HEK293T (cell line): ENCODE data around the gene HIGD1B.
A peak's percentile ranks its signal among the peaks of the same experiment; 100 is the strongest.

Experiments used
- CTCF ChIA-PET: fragments of 350-600 bp; formaldehyde crosslinking; extraction: SDS; loops from one replicate; lab custom pipeline; 2021; ENCODE audit warnings: antibody characterized with exemption, inconsistent platforms; lab: Yijun Ruan, JAX
- POLR2A ChIA-PET: fragments of 350-600 bp; formaldehyde crosslinking; extraction: SDS; loops from one replicate; lab custom pipeline; 2020; ENCODE audit warnings: antibody characterized with exemption, inconsistent platforms; lab: Yijun Ruan, JAX
- DNase-seq: peaks from one replicate; pipeline ENCODE4 v3.0.0; 2012; ENCODE audit warnings: mixed read lengths; ENCODE audit errors: extremely low spot score
- ARNT ChIP-seq: fragments of 450-650 bp; IDR thresholded peaks from 2 replicates; pipeline ENCODE4 v1.6.1; 2017; ENCODE audit warnings: mild to moderate bottlenecking
- BHLHE40 ChIP-seq: fragments of 450-650 bp; IDR thresholded peaks from 2 replicates; pipeline ENCODE4 v1.6.1; 2016; ENCODE audit warnings: mild to moderate bottlenecking, moderate library complexity, borderline replicate concordance
- CTBP1 ChIP-seq: fragments of 450-650 bp; IDR thresholded peaks from 2 replicates; pipeline ENCODE4 v1.6.1; 2016; ENCODE audit warnings: borderline replicate concordance
- ELF4 ChIP-seq: fragments of 450-650 bp; IDR thresholded peaks from 2 replicates; pipeline ENCODE4 v1.6.1; 2017; ENCODE audit warnings: antibody characterized with exemption
- FOXA1 ChIP-seq: fragments of 450-650 bp; IDR thresholded peaks from 2 replicates; pipeline ENCODE4 v1.6.1; 2016; ENCODE audit warnings: mild to moderate bottlenecking
- FOXK2 ChIP-seq: fragments of 450-650 bp; IDR thresholded peaks from 2 replicates; pipeline ENCODE4 v1.6.1; 2016; ENCODE audit warnings: mild to moderate bottlenecking
- FOXM1 ChIP-seq: fragments of 450-650 bp; IDR thresholded peaks from 2 replicates; pipeline ENCODE4 v1.6.1; 2017; ENCODE audit warnings: mild to moderate bottlenecking, borderline replicate concordance
- HDGF ChIP-seq: fragments of 450-650 bp; IDR thresholded peaks from 2 replicates; pipeline ENCODE4 v1.6.1; 2017; ENCODE audit warnings: antibody characterized with exemption, borderline replicate concordance
- L3MBTL2 ChIP-seq: fragments of 450-650 bp; conservative IDR thresholded peaks from 2 replicates; pipeline ENCODE4 v1.6.1; 2016; ENCODE audit warnings: mild to moderate bottlenecking
- LEF1 ChIP-seq: fragments of 450-650 bp; IDR thresholded peaks from 2 replicates; pipeline ENCODE4 v1.6.1; 2017; ENCODE audit warnings: mild to moderate bottlenecking, borderline replicate concordance
- NFRKB ChIP-seq: fragments of 450-650 bp; IDR thresholded peaks from 2 replicates; pipeline ENCODE4 v1.6.1; 2016; ENCODE audit warnings: mild to moderate bottlenecking, moderate library complexity
- PKNOX1 ChIP-seq: fragments of 450-650 bp; IDR thresholded peaks from 2 replicates; pipeline ENCODE4 v1.6.1; 2016
- SP1 ChIP-seq: fragments of 450-650 bp; IDR thresholded peaks from 2 replicates; pipeline ENCODE4 v1.6.1; 2017
- SUZ12 ChIP-seq: fragments of 450-650 bp; IDR thresholded peaks from 2 replicates; pipeline ENCODE4 v1.6.1; 2016; ENCODE audit warnings: mild to moderate bottlenecking
- TARDBP ChIP-seq: fragments of 450-650 bp; IDR thresholded peaks from 2 replicates; pipeline ENCODE4 v1.6.1; 2016
- ZNF384 ChIP-seq: fragments of 450-650 bp; IDR thresholded peaks from 2 replicates; pipeline ENCODE4 v1.6.1; 2016

HIGD1B gene

GRCh38 chr17:44826123-44826790 lies 21.4 kb upstream of the HIGD1B start:
- ChIA-PET POLR2A (interaction anchor here (1.1 kb wide), 1 partner anchor 24 kb away, joined by 3 read pairs; no protein-coding TSS in a partner anchor), CTCF (interaction anchor here (0.6 to 0.9 kb wide), 2 partner anchors 39 to 52 kb away, joined by 3 to 5 read pairs; no protein-coding TSS in a partner anchor)
- no peak for DNase-seq
- no peak for TF ChIP-seq FOXA1
- no peak for TF ChIP-seq BHLHE40
- TF ChIP-seq FOXK2 = no peak
- TF ChIP-seq CTBP1 = no peak
- TF ChIP-seq NFRKB = no peak
- TF ChIP-seq ZNF384 = peak; percentile 52; the same call in 1 of the 2 replicates
- no peak for TF ChIP-seq HDGF
- no peak for TF ChIP-seq SP1

GRCh38 chr17:44827863-44828262 lies 19.8 kb upstream of the HIGD1B start:
- no peak for DNase-seq
- ChIA-PET CTCF (no interaction called here), POLR2A (no interaction called here)
- TF ChIP-seq ARNT (no peak), NFRKB (no peak), TARDBP (no peak)

- POLR2A ChIA-PET = interaction anchor here (0.6 to 1.1 kb wide), 2 partner anchors 8 to 9 kb away, joined by 4 read pairs; no protein-coding TSS in a partner anchor
- no peak for DNase-seq
- TF ChIP-seq L3MBTL2 (peak; percentile 69), ZNF384 (no peak)
- CTCF ChIA-PET = interaction anchor here (1.1 kb wide), 1 partner anchor 71 kb away, joined by 4 read pairs; the partner anchor contains the start of gene ADAM11
Observed at GRCh38 chr17:44828919-44829522, 18.7 kb upstream of the HIGD1B start.

- TF ChIP-seq LEF1 (no peak), FOXM1 (0 out of 2 replicates have a peak, but pooled peaks have one; percentile 83)
- peak; percentile 64 for DNase-seq
- ChIA-PET POLR2A (interaction anchor here (0.6 to 1.1 kb wide), 2 partner anchors 8 to 9 kb away, joined by 4 read pairs; no protein-coding TSS in a partner anchor), CTCF (interaction anchor here (1.1 kb wide), 1 partner anchor 71 kb away, joined by 4 read pairs; the partner anchor contains the start of gene ADAM11)
Observed at GRCh38 chr17:44829523-44830358, 17.9 kb upstream of the HIGD1B start, which contains the start of gene GJC1. TSS of gene GJC1 (minus strand) at chr17:44830287. CDS start at chr17:44805817, 24,470 bp downstream.

GRCh38 chr17:44830359-44831288 lies 17.1 kb upstream of the HIGD1B start:
- TF ChIP-seq SP1 (no peak), FOXK2 (no peak), TARDBP (peak; percentile 89), ELF4 (no peak), L3MBTL2 (peak; percentile 77; the same call in 1 of the 2 replicates), LEF1 (0 out of 2 replicates have a peak, but pooled peaks have one; percentile 58), SUZ12 (no peak)
- DNase-seq = peak; percentile 45
- ChIA-PET CTCF (interaction anchor here (0.7 to 1.3 kb wide), 3 partner anchors 20 to 51 kb away, joined by 3 to 4 read pairs (median 3); no protein-coding TSS in a partner anchor), POLR2A (interaction anchor here (0.6 to 2.3 kb wide), 2 partner anchors 10 to 11 kb away, joined by 3 to 6 read pairs; no protein-coding TSS in a partner anchor)

- DNase-seq = no peak
- no peak for TF ChIP-seq BHLHE40
- TF ChIP-seq ARNT = no peak
- no peak for TF ChIP-seq ELF4
- no peak for TF ChIP-seq HDGF
- ChIA-PET POLR2A (interaction anchor here (0.6 to 2.3 kb wide), 3 partner anchors 10 to 11 kb away, joined by 3 to 6 read pairs (median 5); no protein-coding TSS in a partner anchor), CTCF (interaction anchor here (0.7 to 1.3 kb wide), 4 partner anchors 9 to 52 kb away, joined by 3 to 4 read pairs (median 3); no protein-coding TSS in a partner anchor)
Observed at GRCh38 chr17:44831371-44831770, 16.3 kb upstream of the HIGD1B start.

- TF ChIP-seq BHLHE40 (no peak), NFRKB (no peak), FOXM1 (no peak), CTBP1 (no peak), PKNOX1 (no peak), TARDBP (no peak), ZNF384 (no peak), SP1 (no peak), FOXA1 (no peak), SUZ12 (no peak), ARNT (no peak), LEF1 (no peak), FOXK2 (no peak), L3MBTL2 (no peak), HDGF (no peak), ELF4 (no peak)
- ChIA-PET POLR2A (no interaction called here), CTCF (no interaction called here)
Observed at GRCh38 chr17:44832805-44833204, 14.9 kb upstream of the HIGD1B start.

More at GRCh38 chr17:44832805-44833204, 14.9 kb upstream of the HIGD1B start:
- no peak for DNase-seq
